Smooth muscle cell of the coronary artery (primary cell): Measurements from ENCODE around the gene ING3. TPM values are rescaled to one million over a fixed set of nuclear protein-coding genes. Genes with fewer than 3 reads are reported as not detected.

ENCODE experiments used
- total RNA-seq: library from RNA; depleted of rRNA; stranded (reverse); fragments of >200 nt; gene quantifications from 2 replicates; pipeline ENCODE4 v1.2.3, GENCODE V29; 2014; ENCODE audit warnings: low replicate concordance

The ING3 gene
- total RNA-seq, result 5.5 and 8.5 TPM in 2 replicates

GRCh38 chr7:120950539-120951308, at the start of gene ING3:
Gene ING3 (plus strand): TSS chr7:120950777. CDS start chr7:120950897, 120 bp downstream.

GRCh38 chr7:120988591-120989256, 38.1 kb downstream of the ING3 start, which contains the start of gene CPED1:
Gene CPED1 (plus strand): TSS chr7:120988711. CDS start chr7:120989622, 911 bp downstream.

Other genes with a start within 250 kb of the ING3 start
- gene TSPAN12, start 92.6 kb upstream of the ING3 start, total RNA-seq, result 2.0 and 3.5 TPM in 2 replicates
- 32.2 and 50.7 TPM in 2 replicates for gene CPED1, start 37.9 kb downstream of the ING3 start, total RNA-seq